Measurements from ENCODE around the gene C1QTNF1. TPM values are rescaled to one million over a fixed set of nuclear protein-coding genes. Genes with fewer than 3 reads are reported as not detected.

Gene C1QTNF1
- total RNA-seq, 1 donor from 2014 or later, result 0.26 TPM

DNA sequence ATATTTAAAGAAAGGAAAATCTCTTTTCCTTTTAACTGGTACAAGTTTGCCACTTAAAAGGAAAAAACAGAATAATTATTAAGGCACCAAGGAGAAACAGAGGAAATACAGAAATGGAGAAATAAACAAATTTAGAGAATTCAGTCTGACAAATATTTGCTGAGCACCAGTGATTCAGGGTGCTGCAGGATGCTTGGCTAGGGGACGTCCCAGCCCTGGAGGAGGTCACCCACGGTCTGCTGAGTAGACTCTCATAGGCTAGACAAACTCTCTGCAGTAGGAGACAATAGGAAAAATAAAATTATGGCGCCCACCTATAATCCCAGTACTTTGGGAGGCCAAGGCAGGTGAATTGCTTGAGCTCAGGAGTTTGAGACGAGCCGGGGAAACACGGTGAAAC, 15.9 kb downstream of the C1QTNF1 start:
- Mint-ChIP-seq H3K9me3 (ENCODE audit: unreplicated experiment) (no peaks in the 10 kb centered on the region), H3K27me3 (ENCODE audit: unreplicated experiment) (peaks cover 6% of the 10 kb centered on the region), H3K36me3 (ENCODE audit: low read depth, unreplicated experiment) (peaks cover 7% of the 10 kb centered on the region), H3K4me1 (ENCODE audit: unreplicated experiment) (peaks cover 4% of the 10 kb centered on the region), H3K4me3 (ENCODE audit: unreplicated experiment) (no peak overlapping the region), H3K27ac (ENCODE audit: unreplicated experiment) (no peak overlapping the region)
- no peak for DNase-seq (ENCODE audit: low spot score)
- TF ChIP-seq, protein P1, sequence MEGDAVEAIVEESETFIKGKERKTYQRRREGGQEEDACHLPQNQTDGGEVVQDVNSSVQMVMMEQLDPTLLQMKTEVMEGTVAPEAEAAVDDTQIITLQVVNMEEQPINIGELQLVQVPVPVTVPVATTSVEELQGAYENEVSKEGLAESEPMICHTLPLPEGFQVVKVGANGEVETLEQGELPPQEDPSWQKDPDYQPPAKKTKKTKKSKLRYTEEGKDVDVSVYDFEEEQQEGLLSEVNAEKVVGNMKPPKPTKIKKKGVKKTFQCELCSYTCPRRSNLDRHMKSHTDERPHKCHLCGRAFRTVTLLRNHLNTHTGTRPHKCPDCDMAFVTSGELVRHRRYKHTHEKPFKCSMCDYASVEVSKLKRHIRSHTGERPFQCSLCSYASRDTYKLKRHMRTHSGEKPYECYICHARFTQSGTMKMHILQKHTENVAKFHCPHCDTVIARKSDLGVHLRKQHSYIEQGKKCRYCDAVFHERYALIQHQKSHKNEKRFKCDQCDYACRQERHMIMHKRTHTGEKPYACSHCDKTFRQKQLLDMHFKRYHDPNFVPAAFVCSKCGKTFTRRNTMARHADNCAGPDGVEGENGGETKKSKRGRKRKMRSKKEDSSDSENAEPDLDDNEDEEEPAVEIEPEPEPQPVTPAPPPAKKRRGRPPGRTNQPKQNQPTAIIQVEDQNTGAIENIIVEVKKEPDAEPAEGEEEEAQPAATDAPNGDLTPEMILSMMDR (IDR thresholded peaks at IDR 0.05; ENCODE audit: unreplicated experiment), result no peak

DNA sequence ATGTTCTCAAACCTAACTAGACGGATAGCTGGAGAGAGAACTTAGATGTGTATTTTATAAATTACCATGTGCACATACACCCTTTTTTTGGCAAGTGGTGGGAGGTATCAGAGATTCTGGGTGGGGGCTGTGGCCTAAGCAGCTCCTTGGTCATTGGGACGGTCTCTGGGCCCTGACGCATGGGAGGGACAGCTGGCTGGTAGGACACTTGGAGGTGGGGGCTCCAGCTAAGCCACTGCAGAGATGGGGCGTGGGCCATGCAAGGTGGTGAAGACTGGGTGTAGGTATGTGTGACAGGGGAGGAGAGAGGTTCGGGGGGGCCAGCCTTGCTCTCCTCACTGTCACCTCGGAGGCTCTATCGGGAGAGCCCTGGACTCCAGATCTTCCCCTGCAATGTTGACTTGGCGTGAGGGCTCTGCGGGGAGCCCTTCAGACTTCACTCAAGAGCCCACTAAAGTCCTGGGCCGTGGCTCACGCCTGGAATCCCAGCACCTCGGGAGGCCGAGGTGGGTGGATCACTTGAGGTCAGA, 17.1 kb downstream of the C1QTNF1 start:
- peaks cover 4% of the 10 kb centered on the region for H3K4me1 Mint-ChIP-seq (ENCODE audit: unreplicated experiment)
- H3K27me3 Mint-ChIP-seq (ENCODE audit: unreplicated experiment), result peaks cover 13% of the 10 kb centered on the region
- no peak for DNase-seq (ENCODE audit: low spot score)
- TF ChIP-seq, protein P1 (IDR thresholded peaks at IDR 0.05; ENCODE audit: unreplicated experiment), result no peak
- no peaks in the 10 kb centered on the region for H3K9me3 Mint-ChIP-seq (ENCODE audit: unreplicated experiment)
- H3K36me3 Mint-ChIP-seq (ENCODE audit: low read depth, unreplicated experiment), result peaks cover 7% of the 10 kb centered on the region
- no peak overlapping the region for H3K27ac Mint-ChIP-seq (ENCODE audit: unreplicated experiment)
- no peak overlapping the region for H3K4me3 Mint-ChIP-seq (ENCODE audit: unreplicated experiment)

DNA sequence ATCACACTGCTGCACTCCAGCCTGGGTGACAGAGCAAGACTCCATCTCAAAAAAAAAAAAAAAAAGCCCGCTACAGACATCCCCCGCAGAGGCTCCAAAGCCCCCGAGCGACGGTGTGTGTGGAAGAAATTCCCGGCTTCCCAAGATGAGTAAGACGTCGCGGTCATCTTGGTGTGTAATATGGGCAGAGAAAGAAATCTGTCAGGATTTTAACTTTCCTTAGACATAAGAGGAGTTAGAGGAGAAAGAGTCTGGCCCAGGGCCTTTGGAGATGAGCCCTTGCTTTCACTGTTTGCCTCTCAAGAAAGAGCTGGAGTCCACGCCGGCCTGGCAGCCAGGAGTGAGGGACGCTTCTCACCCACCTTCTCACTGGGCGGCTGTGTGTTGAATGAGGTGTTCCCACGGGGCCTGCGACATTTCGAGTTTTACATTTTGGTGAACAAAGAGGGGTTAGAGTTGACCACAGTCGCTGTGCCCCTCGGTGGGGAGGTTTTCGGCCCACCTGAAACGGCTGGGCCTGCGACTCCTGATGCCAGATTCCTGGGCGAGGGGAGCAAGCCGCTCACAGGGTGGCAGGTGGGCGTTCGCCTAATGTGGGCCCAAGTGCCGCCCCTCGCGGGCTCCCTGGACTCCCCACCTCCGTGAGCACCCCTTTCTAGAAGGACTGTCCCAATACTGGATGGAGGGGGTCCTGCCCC, 17.9 kb downstream of the C1QTNF1 start:
- Mint-ChIP-seq H3K27me3 (ENCODE audit: unreplicated experiment) (peaks cover 15% of the 10 kb centered on the region), H3K36me3 (ENCODE audit: low read depth, unreplicated experiment) (peaks cover 7% of the 10 kb centered on the region), H3K9me3 (ENCODE audit: unreplicated experiment) (no peaks in the 10 kb centered on the region), H3K27ac (ENCODE audit: unreplicated experiment) (no peak overlapping the region), H3K4me1 (ENCODE audit: unreplicated experiment) (peaks cover 4% of the 10 kb centered on the region), H3K4me3 (ENCODE audit: unreplicated experiment) (no peak overlapping the region)
- no peak for DNase-seq (ENCODE audit: low spot score)
- TF ChIP-seq, protein P1 (IDR thresholded peaks at IDR 0.05; ENCODE audit: unreplicated experiment), result no peak

DNA sequence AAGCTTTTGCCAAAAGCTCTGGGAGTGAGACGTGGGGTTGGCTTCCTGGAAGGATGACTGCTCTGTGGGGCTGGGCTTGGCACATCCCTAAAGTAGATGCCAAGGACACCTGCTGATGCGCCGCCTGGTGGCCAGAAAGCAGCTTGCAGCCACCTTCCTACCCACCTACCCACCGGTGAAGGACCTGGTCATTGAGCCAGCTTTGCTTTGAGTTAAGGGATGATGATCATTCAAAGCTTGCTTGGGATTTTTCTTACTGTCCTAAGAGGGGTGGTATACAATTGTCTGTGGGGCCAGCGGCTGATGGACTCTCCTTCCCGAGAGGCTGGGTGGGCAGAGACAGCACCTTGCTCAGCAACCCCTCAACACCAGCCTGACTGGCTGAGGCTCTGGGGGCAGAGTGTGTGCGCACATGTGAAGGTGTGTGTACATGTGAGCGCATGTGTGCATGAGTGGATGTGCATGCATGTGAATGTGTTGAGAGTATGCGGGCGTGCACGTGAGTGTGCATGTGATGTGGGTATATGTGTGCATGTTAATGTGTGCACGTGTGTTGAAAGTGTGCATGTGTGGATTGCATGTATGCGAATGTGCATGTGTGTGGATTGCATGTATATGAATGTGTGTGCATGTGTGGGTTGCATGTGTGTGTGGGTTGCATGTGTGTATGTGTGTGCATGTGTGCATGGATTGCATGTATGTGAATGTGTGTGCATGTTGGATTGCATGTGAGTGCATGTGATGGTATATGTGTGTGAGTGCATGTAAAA, 18.6 kb downstream of the C1QTNF1 start:
- Mint-ChIP-seq H3K27ac (ENCODE audit: unreplicated experiment) (peak overlapping the region; percentile 2), H3K4me1 (ENCODE audit: unreplicated experiment) (peaks cover 4% of the 10 kb centered on the region), H3K9me3 (ENCODE audit: unreplicated experiment) (no peaks in the 10 kb centered on the region), H3K27me3 (ENCODE audit: unreplicated experiment) (peaks cover 15% of the 10 kb centered on the region), H3K4me3 (ENCODE audit: unreplicated experiment) (peak overlapping the region; percentile 37), H3K36me3 (ENCODE audit: low read depth, unreplicated experiment) (peaks cover 7% of the 10 kb centered on the region)
- peak; percentile 72 for DNase-seq (ENCODE audit: low spot score)
- TF ChIP-seq, protein P1 (IDR thresholded peaks at IDR 0.05; ENCODE audit: unreplicated experiment), result peak; percentile 94
